Measurements from ENCODE around the gene ZNF892. TPM values are rescaled to one million over a fixed set of nuclear protein-coding genes. Genes with fewer than 3 reads are reported as not detected.
A peak's percentile ranks its signal among the peaks of the same experiment; 100 is the strongest.
"Not testable (repeated sequence)": the region's sequence is repeated elsewhere in the genome, so short reads cannot be mapped to it uniquely, and the experiment has no call there.

Gene ZNF892
- total and polyA plus RNA-seq, 2 of the 13 experiments (the other 11 are each of a cell fraction or from before 2014, with no cell fraction given): not detected

GRCh38 chr2:95185973-95186372 lies 21.3 kb upstream of the ZNF892 start:
- Histone ChIP-seq H3K4me3 (replicated peaks in 1 of 3; ENCODE audit: insufficient read depth in 1 of 3, low read depth in 2 of 3, low read length in 3 of 3) (no peak overlapping the region), H3K27ac (ENCODE audit: extremely low read length, insufficient read depth, low read length) (no peak overlapping the region), H3K4me2 (ENCODE audit: low read depth, low read length) (no peak overlapping the region), H3K9ac (ENCODE audit: insufficient read depth, low read depth, low read length) (no peak overlapping the region), H4K20me1 (ENCODE audit: insufficient read depth, low read length) (no peaks in the 10 kb centered on the region), H3K36me3 (replicated peaks in 1 of 2; ENCODE audit: control insufficient read depth in 1 of 2, insufficient read depth in 2 of 2, low read length in 2 of 2) (peaks cover 11 to 24% of the 10 kb centered on the region in 2 experiments; a peak in 4 of 5 replicates), H3K79me2 (ENCODE audit: insufficient read depth, low read length) (no peaks in the 10 kb centered on the region), H3K4me1 (ENCODE audit: insufficient read depth, low read length) (no peaks in the 10 kb centered on the region), H3K9me3 (ENCODE audit: low read length) (no peaks in the 10 kb centered on the region), H3K27me3 (ENCODE audit: control insufficient read depth in 1 of 2, insufficient read depth in 2 of 2, low read length in 2 of 2) (0 out of 5 replicates have a peak, but pooled peaks cover 0 to 3% of the 10 kb centered on the region in 2 experiments), H2AFZ (ENCODE audit: low read length) (no peak overlapping the region)
- no peak for TF ChIP-seq SALL1 (CRISPR knock-in tag; IDR thresholded peaks at IDR 0.05)
- peak; percentile 90 for TF ChIP-seq CEBPB (IDR thresholded peaks at IDR 0.05; ENCODE audit: borderline replicate concordance, low read depth, low read length)
- ATAC-seq (no peak), FAIRE-seq (no peak), DNase-seq (ENCODE audit: low spot score) (no peak)
- ChIA-PET POLR2A (no interaction called here), CTCF (ENCODE audit: low intra/inter-chr PET ratio, low total read pairs) (no interaction called here)
- intact Hi-C loops (cut with micrococcal nuclease; ENCODE audit: unreplicated experiment): no loop called here
- no TSS peak for BruUV-seq (replicated peaks)
- WGBS (ENCODE audit: low lambda C conversion rate): 65% methylated on average over 2 of the region's 2 CpGs
- in situ Hi-C loops (cut with HindIII; ENCODE audit: extremely low pct_ligation_motif_present, low pct_unique_long_range_greater_than_20kb): no loop called here

- H4K20me1 ChIP-seq (ENCODE audit: insufficient read depth, low read length); H3K9me3 ChIP-seq (ENCODE audit: low read length); DNase-seq (ENCODE audit: low spot score); H2AFZ ChIP-seq (ENCODE audit: low read length); H3K4me2 ChIP-seq (ENCODE audit: low read depth, low read length); H3K79me2 ChIP-seq (ENCODE audit: insufficient read depth, low read length); H3K4me1 ChIP-seq (ENCODE audit: insufficient read depth, low read length); CTCF ChIA-PET (ENCODE audit: low intra/inter-chr PET ratio, low total read pairs); H3K27ac ChIP-seq (ENCODE audit: extremely low read length, insufficient read depth, low read length); BruUV-seq (replicated peaks); H3K36me3 ChIP-seq (replicated peaks in 1 of 2; ENCODE audit: control insufficient read depth in 1 of 2, insufficient read depth in 2 of 2, low read length in 2 of 2); intact Hi-C loops (cut with micrococcal nuclease; ENCODE audit: unreplicated experiment); POLR2A ChIA-PET; H3K27me3 ChIP-seq (ENCODE audit: control insufficient read depth in 1 of 2, insufficient read depth in 2 of 2, low read length in 2 of 2); ATAC-seq; in situ Hi-C loops (cut with HindIII; ENCODE audit: extremely low pct_ligation_motif_present, low pct_unique_long_range_greater_than_20kb); FAIRE-seq; H3K9ac ChIP-seq (ENCODE audit: insufficient read depth, low read depth, low read length); H3K4me3 ChIP-seq (replicated peaks in 1 of 3; ENCODE audit: insufficient read depth in 1 of 3, low read depth in 2 of 3, low read length in 3 of 3); TF ChIP-seq CREM (CRISPR knock-in tag; IDR thresholded peaks at IDR 0.05): not testable (repeated sequence)
- peak; percentile 72; the same call in 1 of the 2 replicates for TF ChIP-seq KDM2A (CRISPR knock-in tag; IDR thresholded peaks at IDR 0.05; ENCODE audit: borderline replicate concordance, low read depth)
- TF ChIP-seq CTCF (CRISPR knock-in tag; IDR thresholded peaks at IDR 0.05): peak; percentile 76
- TF ChIP-seq STAG1 (CRISPR knock-in tag; IDR thresholded peaks at IDR 0.05): peak; percentile 50
- peak; percentile 11; the same call in 1 of the 2 replicates for TF ChIP-seq SMC3 (IDR thresholded peaks at IDR 0.05; ENCODE audit: low read length)
- TF ChIP-seq CREB1 (IDR thresholded peaks at IDR 0.05): peak; percentile 48; the same call in 1 of the 2 replicates
- peak; percentile 35; the same call in 1 of the 2 replicates for TF ChIP-seq CREB1 (CRISPR knock-in tag; IDR thresholded peaks at IDR 0.05)
- peak; percentile 43; the same call in 1 of the 2 replicates for TF ChIP-seq CREM (IDR thresholded peaks at IDR 0.05)
- WGBS (ENCODE audit: low lambda C conversion rate): 24% methylated on average over 14 of the region's 15 CpGs
These were observed 14.4 kb upstream of the ZNF892 start for GRCh38 chr2:95192956-95193355.
